ENCODE data around the gene CHRNA3. TPM values are rescaled to one million over a fixed set of nuclear protein-coding genes. Genes with fewer than 3 reads are reported as not detected.

The CHRNA3 gene
- total and polyA plus RNA-seq, 2 donors (not counting 1 experiment from before 2014, with no cell fraction given): not detected

- DNase-seq (no peak), ATAC-seq (ENCODE audit: low read depth) (no peak)
- Mint-ChIP-seq H3K4me3 (no peak overlapping the region), H3K9me3 (ENCODE audit: insufficient read depth) (no peaks in the 10 kb centered on the region), H3K27ac (no peak overlapping the region), H3K27me3 (peaks cover 19% of the 10 kb centered on the region), H3K4me1 (no peaks in the 10 kb centered on the region)
- Histone ChIP-seq H4K20me1 (ENCODE audit: control insufficient read depth, insufficient read depth, low read length, poor library complexity, severe bottlenecking) (no peaks in the 10 kb centered on the region), H3K9ac (ENCODE audit: low read length) (no peak overlapping the region), H2AFZ (ENCODE audit: insufficient read depth, low read depth, low read length, poor library complexity, severe bottlenecking) (no peak overlapping the region), H3K4me2 (replicated peaks; ENCODE audit: low read depth, low read length, poor library complexity, severe bottlenecking) (no peak overlapping the region), H3K27ac (ENCODE audit: low read length in 2 of 2) (no peak overlapping the region), H3K9me3 (ENCODE audit: control extremely low read depth in 1 of 3, control insufficient read depth in 2 of 3, insufficient read depth in 1 of 3, low read length in 2 of 3) (no peaks in the 10 kb centered on the region), H3K4me3 (ENCODE audit: control extremely low read depth in 1 of 5, extremely low read depth in 1 of 5, insufficient read depth in 1 of 5, low read depth in 2 of 5, low read length in 4 of 5) (no peak overlapping the region), H3K79me2 (ENCODE audit: control insufficient read depth, insufficient read depth, low read length) (no peaks in the 10 kb centered on the region), H3K27me3 (replicated peaks in 1 of 4; ENCODE audit: control extremely low read depth in 1 of 4, control insufficient read depth in 3 of 4, insufficient read depth in 4 of 4, low read length in 3 of 4) (no peaks in the 10 kb centered on the region), H3K4me1 (ENCODE audit: control insufficient read depth in 2 of 2, insufficient read depth in 2 of 2, low read length in 2 of 2) (no peaks in the 10 kb centered on the region), H3K36me3 (replicated peaks in 1 of 2; ENCODE audit: control extremely low read depth in 1 of 2, control insufficient read depth in 1 of 2, extremely low read depth in 1 of 2, insufficient read depth in 2 of 2, low read length in 1 of 2) (no peaks in the 10 kb centered on the region)
- intact Hi-C loops (cut with micrococcal nuclease): no loop called here
- WGBS (ENCODE audit: insufficient coverage): 87% methylated on average over 8 of the region's 8 CpGs
- TF ChIP-seq EZH2 (IDR thresholded peaks at IDR 0.05; ENCODE audit: borderline replicate concordance, insufficient read depth, low read depth, low read length, poor library complexity, severe bottlenecking): no peak
- TF ChIP-seq, protein P1, sequence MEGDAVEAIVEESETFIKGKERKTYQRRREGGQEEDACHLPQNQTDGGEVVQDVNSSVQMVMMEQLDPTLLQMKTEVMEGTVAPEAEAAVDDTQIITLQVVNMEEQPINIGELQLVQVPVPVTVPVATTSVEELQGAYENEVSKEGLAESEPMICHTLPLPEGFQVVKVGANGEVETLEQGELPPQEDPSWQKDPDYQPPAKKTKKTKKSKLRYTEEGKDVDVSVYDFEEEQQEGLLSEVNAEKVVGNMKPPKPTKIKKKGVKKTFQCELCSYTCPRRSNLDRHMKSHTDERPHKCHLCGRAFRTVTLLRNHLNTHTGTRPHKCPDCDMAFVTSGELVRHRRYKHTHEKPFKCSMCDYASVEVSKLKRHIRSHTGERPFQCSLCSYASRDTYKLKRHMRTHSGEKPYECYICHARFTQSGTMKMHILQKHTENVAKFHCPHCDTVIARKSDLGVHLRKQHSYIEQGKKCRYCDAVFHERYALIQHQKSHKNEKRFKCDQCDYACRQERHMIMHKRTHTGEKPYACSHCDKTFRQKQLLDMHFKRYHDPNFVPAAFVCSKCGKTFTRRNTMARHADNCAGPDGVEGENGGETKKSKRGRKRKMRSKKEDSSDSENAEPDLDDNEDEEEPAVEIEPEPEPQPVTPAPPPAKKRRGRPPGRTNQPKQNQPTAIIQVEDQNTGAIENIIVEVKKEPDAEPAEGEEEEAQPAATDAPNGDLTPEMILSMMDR (IDR thresholded peaks at IDR 0.05): no peak
- POLR2A ChIA-PET: interaction anchor here (0.8 kb wide), 1 partner anchor 28 kb away, joined by 4 read pairs; no protein-coding TSS in a partner anchor
- CTCF ChIA-PET: no interaction called here
Observed at GRCh38 chr15:78667578-78668236, 46.9 kb upstream of the CHRNA3 start.

DNA sequence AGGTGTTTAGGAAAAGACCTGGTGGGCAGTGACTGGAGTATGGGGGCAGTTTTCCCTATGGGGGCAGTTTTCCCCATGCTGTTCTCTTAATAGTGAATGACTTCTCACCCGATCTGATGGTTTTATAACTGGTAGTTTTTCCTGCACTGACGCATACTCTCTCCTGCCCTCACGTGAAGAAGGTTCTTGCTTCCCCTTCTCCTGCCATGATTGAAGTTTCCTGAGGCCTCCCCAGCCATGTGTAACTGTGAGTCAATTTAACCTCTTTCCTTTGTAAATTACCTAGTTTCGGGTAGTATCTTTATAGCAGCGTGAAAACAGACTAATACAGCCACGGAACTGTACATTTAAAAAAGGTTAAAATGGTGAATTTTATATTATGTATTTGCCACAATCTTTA lies 45.2 kb upstream of the CHRNA3 start:
- no peak overlapping the region for H2AFZ ChIP-seq (ENCODE audit: insufficient read depth, low read depth, low read length, poor library complexity, severe bottlenecking)
- intact Hi-C loops (cut with micrococcal nuclease): no loop called here
- no peak overlapping the region for H3K4me3 Mint-ChIP-seq
- ChIA-PET POLR2A (no interaction called here), CTCF (no interaction called here)
- H3K9ac ChIP-seq (ENCODE audit: low read length): no peak overlapping the region
- peaks cover 19% of the 10 kb centered on the region for H3K27me3 Mint-ChIP-seq
- WGBS (ENCODE audit: insufficient coverage): 72% methylated on average over 3 of the region's 6 CpGs
- no peaks in the 10 kb centered on the region for H3K27me3 ChIP-seq (replicated peaks in 1 of 4; ENCODE audit: control extremely low read depth in 1 of 4, control insufficient read depth in 3 of 4, insufficient read depth in 4 of 4, low read length in 3 of 4)
- H3K27ac Mint-ChIP-seq: no peak overlapping the region
- H3K9me3 Mint-ChIP-seq (ENCODE audit: insufficient read depth): no peaks in the 10 kb centered on the region
- TF ChIP-seq, protein P1 (IDR thresholded peaks at IDR 0.05): no peak
- TF ChIP-seq EZH2 (IDR thresholded peaks at IDR 0.05; ENCODE audit: borderline replicate concordance, insufficient read depth, low read depth, low read length, poor library complexity, severe bottlenecking): no peak
- no peak overlapping the region for H3K4me2 ChIP-seq (replicated peaks; ENCODE audit: low read depth, low read length, poor library complexity, severe bottlenecking)
- no peaks in the 10 kb centered on the region for H3K4me1 ChIP-seq (ENCODE audit: control insufficient read depth in 2 of 2, insufficient read depth in 2 of 2, low read length in 2 of 2)
- H4K20me1 ChIP-seq (ENCODE audit: control insufficient read depth, insufficient read depth, low read length, poor library complexity, severe bottlenecking): no peaks in the 10 kb centered on the region
- H3K4me3 ChIP-seq (ENCODE audit: control extremely low read depth in 1 of 5, extremely low read depth in 1 of 5, insufficient read depth in 1 of 5, low read depth in 2 of 5, low read length in 4 of 5): no peak overlapping the region
- H3K79me2 ChIP-seq (ENCODE audit: control insufficient read depth, insufficient read depth, low read length): no peaks in the 10 kb centered on the region
- H3K9me3 ChIP-seq (ENCODE audit: control extremely low read depth in 1 of 3, control insufficient read depth in 2 of 3, insufficient read depth in 1 of 3, low read length in 2 of 3): no peaks in the 10 kb centered on the region
- no peaks in the 10 kb centered on the region for H3K4me1 Mint-ChIP-seq
- no peak for ATAC-seq (ENCODE audit: low read depth)
- no peak for DNase-seq
- no peak overlapping the region for H3K27ac ChIP-seq (ENCODE audit: low read length in 2 of 2)
- no peaks in the 10 kb centered on the region for H3K36me3 ChIP-seq (replicated peaks in 1 of 2; ENCODE audit: control extremely low read depth in 1 of 2, control insufficient read depth in 1 of 2, extremely low read depth in 1 of 2, insufficient read depth in 2 of 2, low read length in 1 of 2)
